ENCODE results near the gene GNAT3.

GNAT3 gene

DNA sequence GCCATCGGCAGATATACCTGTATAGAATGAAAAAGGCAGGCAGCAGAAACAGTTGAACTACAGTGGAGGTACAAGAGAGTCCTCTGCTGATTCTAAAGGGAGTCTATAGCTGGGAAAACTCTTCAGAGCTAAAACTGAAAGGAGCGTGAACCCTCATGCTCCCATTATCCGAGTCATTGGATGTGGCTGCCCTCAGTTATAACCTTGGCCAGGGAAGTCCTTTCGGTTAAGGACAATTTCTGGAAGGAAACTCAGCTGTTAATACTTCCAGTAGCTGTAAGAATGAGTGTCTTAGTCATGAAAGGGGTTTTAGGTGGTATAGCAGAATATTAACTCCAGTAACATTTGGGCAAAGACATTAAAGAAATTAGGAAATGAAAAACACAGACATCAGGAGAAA, 14.6 kb upstream of the GNAT3 start:
- DNase-seq (ENCODE audit: extremely low read depth, low read depth) = no peak
- TF ChIP-seq, protein P1, sequence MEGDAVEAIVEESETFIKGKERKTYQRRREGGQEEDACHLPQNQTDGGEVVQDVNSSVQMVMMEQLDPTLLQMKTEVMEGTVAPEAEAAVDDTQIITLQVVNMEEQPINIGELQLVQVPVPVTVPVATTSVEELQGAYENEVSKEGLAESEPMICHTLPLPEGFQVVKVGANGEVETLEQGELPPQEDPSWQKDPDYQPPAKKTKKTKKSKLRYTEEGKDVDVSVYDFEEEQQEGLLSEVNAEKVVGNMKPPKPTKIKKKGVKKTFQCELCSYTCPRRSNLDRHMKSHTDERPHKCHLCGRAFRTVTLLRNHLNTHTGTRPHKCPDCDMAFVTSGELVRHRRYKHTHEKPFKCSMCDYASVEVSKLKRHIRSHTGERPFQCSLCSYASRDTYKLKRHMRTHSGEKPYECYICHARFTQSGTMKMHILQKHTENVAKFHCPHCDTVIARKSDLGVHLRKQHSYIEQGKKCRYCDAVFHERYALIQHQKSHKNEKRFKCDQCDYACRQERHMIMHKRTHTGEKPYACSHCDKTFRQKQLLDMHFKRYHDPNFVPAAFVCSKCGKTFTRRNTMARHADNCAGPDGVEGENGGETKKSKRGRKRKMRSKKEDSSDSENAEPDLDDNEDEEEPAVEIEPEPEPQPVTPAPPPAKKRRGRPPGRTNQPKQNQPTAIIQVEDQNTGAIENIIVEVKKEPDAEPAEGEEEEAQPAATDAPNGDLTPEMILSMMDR (IDR thresholded peaks at IDR 0.05; ENCODE audit: low read depth, low read length) = no peak

DNA sequence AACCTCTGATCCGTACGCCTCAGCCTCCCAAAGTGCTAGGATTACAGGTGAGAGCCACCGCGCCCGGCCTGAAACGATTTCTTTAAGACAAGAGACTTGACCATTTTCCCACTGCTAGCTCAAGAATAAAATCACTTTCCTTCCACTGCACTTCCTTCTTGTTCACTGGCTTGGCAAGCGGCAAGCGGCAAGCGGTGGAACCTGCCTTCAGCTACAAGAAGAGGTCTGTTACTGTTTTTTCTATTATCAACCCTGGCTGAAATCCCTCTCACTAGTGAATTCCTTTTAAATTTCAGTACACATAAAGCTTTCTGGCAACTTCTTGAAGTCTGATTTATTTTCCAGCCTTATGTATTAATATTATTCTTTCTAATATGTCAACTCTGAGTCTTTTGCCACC, 12.8 kb upstream of the GNAT3 start:
- TF ChIP-seq, protein P1 (IDR thresholded peaks at IDR 0.05; ENCODE audit: low read depth, low read length) = no peak

DNA sequence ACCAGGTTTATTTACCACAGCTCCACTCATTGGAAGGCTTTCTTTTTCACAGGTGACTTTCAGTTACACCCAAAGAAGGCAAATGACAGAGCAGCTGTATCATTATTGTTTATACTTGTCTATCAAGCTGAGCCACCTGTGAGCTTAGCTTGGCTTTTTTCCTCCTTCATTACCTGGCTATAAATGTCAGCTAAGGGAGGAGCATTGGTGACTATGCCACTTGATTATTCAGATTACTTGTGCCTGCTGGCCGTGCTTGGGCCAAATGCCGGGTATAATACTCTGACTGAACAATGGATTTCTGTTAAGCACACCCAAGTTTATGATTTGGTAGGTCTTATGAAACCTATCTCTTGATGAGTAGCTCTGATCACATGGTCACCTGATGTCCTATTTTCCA, 9.9 kb upstream of the GNAT3 start:
- TF ChIP-seq, protein P1 (IDR thresholded peaks at IDR 0.05; ENCODE audit: low read depth, low read length) = no peak
- DNase-seq (ENCODE audit: extremely low read depth, low read depth) = no peak

More for the DNA sequence above, 12.8 kb upstream of the GNAT3 start:
- no peak for DNase-seq (ENCODE audit: extremely low read depth, low read depth)

DNA sequence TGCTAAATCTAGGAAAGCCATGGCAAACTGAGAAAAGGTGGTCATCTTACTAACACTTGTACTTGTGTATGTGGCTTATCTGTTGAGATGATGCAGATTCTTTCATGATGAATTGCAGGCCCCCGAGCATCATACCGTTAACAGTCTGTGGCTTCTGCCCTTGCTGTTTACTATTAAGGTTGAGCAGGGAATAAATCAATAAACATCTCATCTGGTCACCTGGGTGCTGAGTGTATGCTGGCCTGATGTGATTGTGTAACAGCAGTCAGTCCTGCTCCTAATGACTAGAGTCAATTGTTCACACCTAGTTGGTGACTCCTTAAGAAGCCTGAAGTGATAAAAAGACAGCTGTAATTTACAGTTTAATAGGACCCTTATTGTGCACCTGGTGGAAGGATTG, 8.3 kb upstream of the GNAT3 start:
- DNase-seq (ENCODE audit: extremely low read depth, low read depth) = no peak
- TF ChIP-seq, protein P1 (IDR thresholded peaks at IDR 0.05; ENCODE audit: low read depth, low read length) = no peak

DNA sequence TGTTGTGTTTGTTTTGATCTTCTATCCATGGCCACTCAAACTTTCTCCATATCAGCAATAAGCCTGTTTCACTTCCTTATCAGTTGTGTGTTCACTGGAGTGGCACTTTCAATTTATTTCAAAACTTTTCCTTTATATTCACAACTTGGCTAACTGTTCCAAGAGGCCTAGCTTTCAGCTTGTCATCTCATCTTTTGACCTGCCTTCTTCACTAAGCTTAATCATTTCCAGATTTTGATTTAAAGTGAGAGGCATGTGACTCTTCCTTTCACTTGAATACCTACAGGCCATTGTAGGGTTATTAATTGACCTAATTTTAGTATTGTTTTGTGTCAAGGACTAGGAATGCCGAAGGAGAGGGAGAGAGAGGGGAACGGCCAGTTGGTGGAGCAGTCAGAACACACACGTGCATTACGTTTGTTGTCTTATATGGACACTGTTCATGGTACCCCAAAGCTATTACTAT, 5.5 kb upstream of the GNAT3 start:
- TF ChIP-seq, protein P1 (IDR thresholded peaks at IDR 0.05; ENCODE audit: low read depth, low read length) = no peak
- no peak for DNase-seq (ENCODE audit: extremely low read depth, low read depth)

DNA sequence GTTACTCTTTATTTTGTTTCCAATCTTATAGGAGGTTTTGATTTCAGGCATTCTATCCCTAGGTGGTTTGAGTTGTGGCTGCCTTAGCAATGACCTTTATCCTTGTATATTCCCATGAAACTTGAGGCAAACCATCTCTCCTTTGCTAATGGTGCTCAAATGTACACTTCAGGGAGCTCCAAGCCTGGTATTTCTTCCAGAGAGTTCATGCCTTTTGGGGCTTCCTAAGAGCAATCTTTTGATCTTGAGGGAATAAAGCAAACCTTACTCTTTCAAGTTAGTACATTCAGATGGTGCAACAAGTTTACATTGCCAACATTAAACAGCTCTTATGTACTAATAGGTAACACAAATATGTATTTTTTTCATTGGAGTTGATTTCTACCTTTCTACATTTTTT, 3.4 kb upstream of the GNAT3 start:
- DNase-seq (ENCODE audit: extremely low read depth, low read depth) = no peak
- TF ChIP-seq, protein P1 (IDR thresholded peaks at IDR 0.05; ENCODE audit: low read depth, low read length) = no peak

DNA sequence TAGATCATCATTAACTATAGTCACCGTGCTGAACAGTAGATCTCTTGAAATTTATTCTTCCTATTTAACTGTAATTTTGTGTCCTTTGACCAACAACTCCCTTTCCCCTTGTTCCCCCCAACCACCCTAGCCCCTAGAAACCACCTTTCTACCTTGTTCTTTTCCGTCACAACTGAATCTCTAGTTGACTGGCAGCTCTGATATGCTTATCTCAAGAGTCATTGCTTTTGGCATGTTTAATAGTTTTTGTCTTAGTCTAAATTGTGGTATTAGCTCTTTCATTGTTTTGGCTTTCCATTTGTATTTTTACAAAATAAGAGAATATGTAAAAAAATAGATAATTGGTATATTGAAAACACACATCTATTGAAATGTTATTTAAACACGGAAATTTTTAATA, 1.8 kb downstream of the GNAT3 start:
- DNase-seq (ENCODE audit: extremely low read depth, low read depth) = no peak
- TF ChIP-seq, protein P1 (IDR thresholded peaks at IDR 0.05; ENCODE audit: low read depth, low read length) = no peak
